Measurements from ENCODE around the gene SSBP3.

SSBP3 gene

DNA sequence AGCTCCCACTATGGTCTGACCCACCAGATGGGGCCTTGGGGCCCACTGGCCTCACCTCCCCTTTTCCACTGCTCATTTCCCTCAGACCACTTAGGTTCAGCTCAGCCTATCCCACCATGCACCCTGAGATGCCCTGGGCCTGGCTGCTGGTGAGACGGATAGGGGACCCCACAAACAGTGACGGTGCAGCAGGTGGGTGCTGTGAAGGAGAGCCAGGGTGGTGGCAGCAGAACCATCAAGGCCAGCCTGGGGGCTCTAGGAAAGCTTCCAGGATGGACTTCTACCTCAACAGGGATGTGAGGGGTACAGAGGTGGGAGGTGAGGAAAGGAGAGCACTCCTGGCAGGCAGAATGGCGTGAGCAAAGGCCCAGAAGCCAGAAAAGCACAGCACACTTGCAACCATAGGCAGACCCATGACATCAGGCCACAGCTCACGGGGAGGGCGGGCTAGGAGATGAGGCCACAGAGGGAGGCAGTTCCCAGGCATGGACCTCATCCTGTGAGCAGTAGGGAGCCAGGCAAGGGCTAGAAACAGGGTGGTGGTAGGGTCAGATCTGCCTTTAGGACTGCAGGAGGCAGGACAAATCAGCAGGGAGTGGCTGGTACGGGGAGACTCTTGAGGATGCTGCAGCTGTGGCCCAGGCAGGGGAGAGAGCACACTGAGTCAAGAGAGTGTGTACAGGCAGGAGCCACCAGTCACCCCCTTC is 229.4 kb downstream of the SSBP3 start:
- DNase-seq (ENCODE audit: low read depth), result no peak
